Measurements from ENCODE around the gene RNF186.
A peak's percentile ranks its signal among the peaks of the same experiment; 100 is the strongest.
"Not testable (repeated sequence)": the region's sequence is repeated elsewhere in the genome, so short reads cannot be mapped to it uniquely, and the experiment has no call there.

Gene RNF186, protein sequence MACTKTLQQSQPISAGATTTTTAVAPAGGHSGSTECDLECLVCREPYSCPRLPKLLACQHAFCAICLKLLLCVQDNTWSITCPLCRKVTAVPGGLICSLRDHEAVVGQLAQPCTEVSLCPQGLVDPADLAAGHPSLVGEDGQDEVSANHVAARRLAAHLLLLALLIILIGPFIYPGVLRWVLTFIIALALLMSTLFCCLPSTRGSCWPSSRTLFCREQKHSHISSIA

GRCh38 chr1:19814681-19815503 lies at the start of gene RNF186:
RNF186 (minus strand) TSS chr1:19815283; CDS start chr1:19815101, 182 bp downstream.
- no peak for DNase-seq

- DNase-seq = no peak
Observed at GRCh38 chr1:19864570-19865160, 49.6 kb upstream of the RNF186 start.

GRCh38 chr1:19862944-19863343 lies 47.9 kb upstream of the RNF186 start:
- DNase-seq = no peak

GRCh38 chr1:19861842-19862530 lies 46.9 kb upstream of the RNF186 start:
- no peak for DNase-seq

- no peak for DNase-seq
Observed at GRCh38 chr1:19861034-19861433, 46.0 kb upstream of the RNF186 start.

DNA sequence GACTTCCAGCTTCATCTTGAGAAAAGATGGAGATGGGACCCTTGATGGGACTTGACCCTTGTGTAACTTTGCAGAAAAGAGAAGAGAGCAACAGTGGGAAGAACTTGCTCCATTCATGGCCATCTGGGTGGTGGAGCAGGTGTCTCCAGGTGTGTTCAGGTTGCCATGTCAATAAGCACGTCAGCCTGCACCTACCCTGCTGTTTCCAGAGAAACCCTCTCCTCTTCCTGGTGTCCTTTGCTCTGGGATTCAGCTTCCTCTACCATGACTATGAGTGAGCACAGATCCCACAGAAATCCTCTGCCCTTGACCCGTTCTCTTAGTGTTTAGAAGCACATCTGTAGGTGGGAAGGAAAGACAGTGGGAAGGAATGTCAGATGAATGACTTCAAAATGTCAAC lies 45.3 kb upstream of the RNF186 start:
- no peak for DNase-seq

GRCh38 chr1:19859876-19860275 lies 44.8 kb upstream of the RNF186 start:
- no peak for DNase-seq

GRCh38 chr1:19858893-19859292 lies 43.8 kb upstream of the RNF186 start:
- no peak for DNase-seq

DNA sequence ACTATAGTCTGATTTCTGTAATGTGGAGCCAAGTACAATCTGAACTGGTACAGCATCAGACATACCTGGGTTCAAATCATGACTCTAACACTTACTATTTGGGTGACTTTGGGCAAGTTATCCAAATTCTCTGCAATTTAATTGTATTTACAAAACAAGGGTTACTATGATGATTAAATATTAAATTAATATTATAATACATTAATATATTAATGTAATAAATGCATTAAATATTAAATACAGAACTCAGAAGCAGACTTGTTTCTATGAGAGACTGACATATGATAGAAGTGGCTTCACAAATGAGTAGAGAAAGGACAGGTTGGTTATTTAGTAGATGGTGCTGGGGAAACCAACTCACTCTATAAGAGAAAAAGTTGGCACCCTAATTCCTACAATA lies 39.8 kb upstream of the RNF186 start:
- DNase-seq = no peak

- DNase-seq = no peak
Observed at GRCh38 chr1:19852036-19852435, 37.0 kb upstream of the RNF186 start.

DNA sequence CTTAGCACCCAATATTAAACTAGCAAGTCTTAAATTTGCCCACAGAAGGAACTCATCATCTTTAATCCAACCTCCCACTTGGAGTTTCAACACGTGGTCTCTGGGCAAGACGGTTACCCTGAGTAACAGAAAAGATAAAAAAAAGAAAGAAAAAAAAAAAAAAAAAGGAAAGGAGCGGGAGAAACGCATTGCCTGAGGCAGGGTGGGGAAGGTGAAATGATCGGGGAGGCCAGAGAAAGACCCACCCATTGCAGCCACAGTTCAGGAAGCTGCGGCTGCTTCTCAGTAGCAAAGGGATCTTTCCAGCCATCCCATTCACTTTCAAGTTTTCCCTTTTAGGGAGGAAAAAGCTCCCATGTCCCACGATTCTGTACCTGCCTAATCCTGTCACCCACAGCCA lies 35.1 kb upstream of the RNF186 start:
- DNase-seq = no peak

DNA sequence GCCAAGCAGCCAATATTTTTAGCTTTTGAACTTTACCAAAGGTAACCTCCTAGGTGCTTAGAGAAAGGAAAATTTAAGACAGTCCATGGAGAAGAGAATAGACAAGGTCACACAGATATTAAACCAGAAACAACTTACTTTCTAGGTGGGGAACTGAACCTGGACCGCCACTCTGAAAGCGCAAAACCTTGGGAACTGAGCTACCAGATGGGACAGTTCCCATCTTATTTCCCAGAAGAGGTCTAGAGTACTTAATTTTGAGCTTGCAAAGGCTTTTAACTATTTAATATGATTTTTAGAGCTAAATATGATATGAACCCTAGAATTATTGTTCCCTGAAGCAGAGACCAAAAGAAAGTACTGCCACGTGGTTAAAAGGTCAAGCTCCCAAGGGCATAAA lies 34.2 kb upstream of the RNF186 start:
- not testable (repeated sequence) for DNase-seq

- not testable (repeated sequence) for DNase-seq
Observed at GRCh38 chr1:19847334-19847733, 32.3 kb upstream of the RNF186 start.

DNA sequence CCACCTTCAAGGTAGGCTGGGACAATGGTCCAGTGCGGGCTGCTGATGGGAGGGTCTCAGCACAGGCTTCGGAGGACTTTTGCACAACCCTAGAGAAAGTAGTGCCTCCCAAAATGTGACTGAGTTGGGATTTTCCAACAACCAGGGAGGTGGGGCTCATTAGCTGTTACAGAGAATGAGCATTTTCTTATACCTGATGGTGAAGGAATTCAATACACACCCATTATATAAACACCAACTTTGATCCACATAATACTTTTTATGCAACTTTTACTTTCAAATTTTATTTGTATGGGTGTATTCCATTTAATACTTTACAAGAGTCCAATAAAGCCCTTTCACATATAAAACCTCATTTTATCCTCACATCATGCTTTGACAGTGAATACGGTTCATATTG lies 31.3 kb upstream of the RNF186 start:
- DNase-seq = no peak

- no peak for DNase-seq
Observed at GRCh38 chr1:19845555-19845954, 30.5 kb upstream of the RNF186 start.

DNA sequence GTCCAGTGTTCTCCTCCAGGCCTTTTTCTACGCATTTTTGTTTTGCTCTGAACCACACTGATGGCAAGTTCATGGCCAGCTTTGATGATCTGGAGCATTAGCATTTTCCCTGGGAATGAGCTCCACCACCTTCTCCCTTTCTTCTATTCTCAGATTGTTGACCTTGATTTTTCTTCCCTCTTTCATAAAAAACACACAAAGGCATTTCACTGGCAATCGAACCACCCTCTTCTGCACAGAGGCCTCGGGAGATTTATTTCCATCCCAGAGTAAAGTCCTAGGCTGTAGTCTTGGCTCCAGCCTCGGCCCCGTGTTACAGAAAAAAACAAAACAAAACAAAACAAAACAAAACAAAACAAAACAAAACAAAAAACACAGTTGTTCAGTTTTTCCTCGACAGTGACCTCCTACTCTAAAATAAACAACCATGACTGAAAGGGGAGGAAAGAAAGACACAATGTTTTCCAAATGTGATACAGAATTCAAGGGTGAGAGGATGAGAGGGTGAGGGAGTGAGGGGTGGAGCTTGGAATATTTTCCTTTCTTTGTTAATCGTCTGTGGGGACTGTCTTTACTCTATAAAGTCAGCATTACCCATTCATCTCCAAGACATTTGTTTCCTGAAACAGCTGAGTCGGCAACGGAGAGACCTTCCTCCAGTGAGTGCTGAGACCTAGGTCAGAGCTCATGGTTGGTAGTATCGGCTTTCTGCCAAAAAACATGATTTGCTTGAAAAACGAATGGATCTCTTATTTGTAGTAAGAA lies 29.8 kb upstream of the RNF186 start:
- DNase-seq = no peak

DNA sequence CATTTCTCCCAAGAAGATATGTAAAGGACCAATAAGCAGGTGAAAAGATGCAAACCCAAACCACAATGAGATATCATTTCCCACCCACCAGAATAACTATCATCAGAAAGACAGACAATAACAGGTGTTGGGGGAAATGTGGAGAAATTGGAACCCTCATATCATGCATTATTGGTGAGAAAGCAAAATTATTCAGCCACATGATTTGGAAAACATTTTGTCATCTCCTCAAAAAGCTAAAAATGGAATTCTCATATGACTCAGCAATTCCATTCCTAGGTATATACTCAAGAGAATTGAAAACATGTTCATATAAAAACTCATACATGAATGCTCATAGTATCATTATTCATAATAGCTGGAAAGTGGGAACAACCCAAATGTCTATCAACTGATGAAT lies 25.1 kb upstream of the RNF186 start:
- no peak for DNase-seq

GRCh38 chr1:19837866-19838265 lies 22.8 kb upstream of the RNF186 start:
- DNase-seq = no peak

DNA sequence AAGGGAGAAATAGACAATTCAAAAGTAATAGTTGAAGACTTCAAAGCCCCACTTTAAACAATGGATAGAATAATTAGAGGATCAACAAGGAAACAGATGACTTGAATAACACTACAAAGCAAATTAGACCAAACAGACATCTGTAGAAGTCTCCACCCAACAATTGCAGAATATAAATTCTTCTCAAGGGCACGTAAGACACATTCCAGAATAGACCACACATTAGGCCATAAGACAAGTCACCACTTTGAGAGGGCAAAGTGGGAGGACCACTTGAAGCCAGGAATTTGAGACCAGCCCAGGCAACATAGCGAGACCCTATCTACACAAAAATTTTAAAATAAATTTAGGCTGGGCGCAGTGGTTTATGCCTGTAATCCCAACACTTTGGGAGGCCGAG lies 20.5 kb upstream of the RNF186 start:
- no peak for DNase-seq

DNA sequence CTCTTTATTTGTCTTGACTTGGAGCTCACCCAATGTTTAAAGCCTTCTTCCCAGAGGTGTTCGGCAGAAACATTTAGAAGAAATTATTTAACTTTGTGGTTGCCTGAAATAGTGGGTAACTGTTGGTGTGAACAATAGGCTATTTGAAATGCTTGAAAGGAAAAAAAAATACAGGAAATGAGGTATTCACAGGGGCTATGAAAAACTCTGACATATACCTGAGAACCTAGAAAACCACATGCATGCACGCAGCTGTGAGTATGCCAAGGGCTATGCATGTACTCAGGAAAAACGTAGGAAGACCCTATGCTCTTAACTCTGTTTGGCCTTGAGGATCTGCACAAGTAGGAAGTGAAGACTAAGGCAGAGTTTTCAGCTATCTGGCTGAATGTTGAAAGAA lies 16.4 kb upstream of the RNF186 start:
- no peak for DNase-seq

- no peak for DNase-seq
Observed at GRCh38 chr1:19828546-19828945, 13.5 kb upstream of the RNF186 start.

DNA sequence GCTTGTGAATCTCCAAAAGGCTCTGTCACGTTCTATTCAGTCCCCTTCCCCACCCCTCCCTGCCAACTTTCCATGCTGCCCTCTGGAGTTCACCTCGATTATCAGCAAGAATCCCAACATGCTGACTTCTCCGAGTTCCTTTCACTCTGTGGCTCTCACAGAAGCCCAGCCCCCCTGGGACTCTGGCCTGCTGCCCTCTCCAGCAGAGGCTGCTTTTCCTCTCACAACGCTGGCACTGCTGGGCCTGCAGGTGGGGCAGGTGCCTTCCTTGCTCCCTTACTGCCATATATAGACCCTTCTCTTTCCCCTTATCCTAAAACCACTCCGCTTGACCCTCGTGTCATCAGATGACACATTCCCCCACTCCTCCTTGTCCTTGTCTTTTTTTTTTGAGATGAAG lies 10.2 kb upstream of the RNF186 start:
- DNase-seq = peak; percentile 14

GRCh38 chr1:19824541-19824940 lies 9.5 kb upstream of the RNF186 start:
- no peak for DNase-seq

Data from NCI-H82 (cell line).